ENCODE data around the gene AGBL4. TPM values are rescaled to one million over a fixed set of nuclear protein-coding genes. Genes with fewer than 3 reads are reported as not detected.

Gene AGBL4
- total RNA-seq, 1 experiment from 2014 or later, result not detected

DNA sequence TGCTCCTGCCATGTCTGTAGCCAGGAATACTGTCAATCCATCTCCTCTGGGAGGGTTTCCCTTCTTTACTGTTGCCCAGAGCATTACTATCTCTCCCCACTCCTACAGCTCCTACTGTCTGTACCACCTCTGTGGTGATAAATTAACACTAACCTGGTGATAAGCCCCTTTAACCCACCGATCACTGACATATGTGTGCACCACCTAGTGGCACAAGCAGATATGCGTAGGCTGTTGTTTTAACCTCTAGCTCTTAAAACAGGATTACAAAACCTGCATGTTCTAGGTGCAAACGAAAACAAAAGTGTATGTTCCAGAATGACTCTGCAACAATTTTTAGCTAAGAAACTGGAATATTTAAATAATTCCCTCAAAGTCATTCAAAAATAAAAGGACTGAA is 1153.2 kb downstream of the AGBL4 start:
- Histone ChIP-seq H3K27ac (ENCODE audit: low read depth, low read length) (no peak overlapping the region), H3K79me2 (ENCODE audit: insufficient read depth, low read length) (no peaks in the 10 kb centered on the region), H4K20me1 (ENCODE audit: insufficient read depth) (no peaks in the 10 kb centered on the region), H3K4me3 (replicated peaks in 1 of 2; ENCODE audit: low read depth in 1 of 2, low read length in 2 of 2) (no peak overlapping the region), H3K4me1 (ENCODE audit: control insufficient read depth in 1 of 2, insufficient read depth in 2 of 2, low read length in 2 of 2) (no peaks in the 10 kb centered on the region), H3K36me3 (ENCODE audit: control insufficient read depth in 1 of 2, insufficient read depth in 2 of 2, low read length in 2 of 2) (no peaks in the 10 kb centered on the region), H3K9me3 (ENCODE audit: control insufficient read depth in 1 of 2, insufficient read depth in 1 of 2, low read depth in 1 of 2, low read length in 2 of 2) (no peaks in the 10 kb centered on the region), H2AFZ (ENCODE audit: low read depth, low read length, poor library complexity, severe bottlenecking) (no peak overlapping the region), H3K27me3 (ENCODE audit: insufficient read depth, low read length) (no peaks in the 10 kb centered on the region), H3K9me2 (ENCODE audit: insufficient read depth) (no peaks in the 10 kb centered on the region), H3K9ac (ENCODE audit: low read length) (no peak overlapping the region), H3K4me2 (ENCODE audit: low read length) (no peak overlapping the region)
- ChIA-PET RAD21 (ENCODE audit: low non-redundant PET in 1 of 2, low total read pairs in 2 of 2, uncharacterized antibody in 2 of 2, unreplicated experiment in 2 of 2) (no interaction called here), POLR2A (no interaction called here), CTCF (interaction anchor here (0.7 to 1.2 kb wide), 2 partner anchors 8 to 298 kb away, joined by 3 to 6 read pairs; no protein-coding TSS in a partner anchor)
- ATAC-seq, result no peak
- no TSS peak for BruUV-seq (replicated peaks)
- intact Hi-C loops (cut with micrococcal nuclease), result no loop called here
- DNase-seq (ENCODE audit: low read depth, low spot score), result no peak
- TF ChIP-seq YY1 (IDR thresholded peaks at IDR 0.05; ENCODE audit: extremely low read depth, insufficient replicate concordance, low read depth, low read length), result no peak
- TF ChIP-seq, protein P1, sequence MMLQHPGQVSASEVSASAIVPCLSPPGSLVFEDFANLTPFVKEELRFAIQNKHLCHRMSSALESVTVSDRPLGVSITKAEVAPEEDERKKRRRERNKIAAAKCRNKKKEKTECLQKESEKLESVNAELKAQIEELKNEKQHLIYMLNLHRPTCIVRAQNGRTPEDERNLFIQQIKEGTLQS (IDR thresholded peaks at IDR 0.05), result no peak
- peak; percentile 10; the same call in 1 of the 2 replicates for TF ChIP-seq RAD21 (IDR thresholded peaks at IDR 0.05; ENCODE audit: low read depth)
- TF ChIP-seq SRF (IDR thresholded peaks at IDR 0.05; ENCODE audit: low read depth), result no peak
- TF ChIP-seq, protein P2, sequence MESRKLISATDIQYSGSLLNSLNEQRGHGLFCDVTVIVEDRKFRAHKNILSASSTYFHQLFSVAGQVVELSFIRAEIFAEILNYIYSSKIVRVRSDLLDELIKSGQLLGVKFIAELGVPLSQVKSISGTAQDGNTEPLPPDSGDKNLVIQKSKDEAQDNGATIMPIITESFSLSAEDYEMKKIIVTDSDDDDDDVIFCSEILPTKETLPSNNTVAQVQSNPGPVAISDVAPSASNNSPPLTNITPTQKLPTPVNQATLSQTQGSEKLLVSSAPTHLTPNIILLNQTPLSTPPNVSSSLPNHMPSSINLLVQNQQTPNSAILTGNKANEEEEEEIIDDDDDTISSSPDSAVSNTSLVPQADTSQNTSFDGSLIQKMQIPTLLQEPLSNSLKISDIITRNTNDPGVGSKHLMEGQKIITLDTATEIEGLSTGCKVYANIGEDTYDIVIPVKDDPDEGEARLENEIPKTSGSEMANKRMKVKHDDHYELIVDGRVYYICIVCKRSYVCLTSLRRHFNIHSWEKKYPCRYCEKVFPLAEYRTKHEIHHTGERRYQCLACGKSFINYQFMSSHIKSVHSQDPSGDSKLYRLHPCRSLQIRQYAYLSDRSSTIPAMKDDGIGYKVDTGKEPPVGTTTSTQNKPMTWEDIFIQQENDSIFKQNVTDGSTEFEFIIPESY (IDR thresholded peaks at IDR 0.05; ENCODE audit: extremely low read depth, insufficient replicate concordance, low read length), result no peak
- TF ChIP-seq POLR2A (IDR thresholded peaks at IDR 0.05; ENCODE audit: borderline replicate concordance, extremely low read depth, insufficient read depth, insufficient read length), result no peak
- TF ChIP-seq JUND (IDR thresholded peaks at IDR 0.05), result no peak
- TF ChIP-seq, protein P3, sequence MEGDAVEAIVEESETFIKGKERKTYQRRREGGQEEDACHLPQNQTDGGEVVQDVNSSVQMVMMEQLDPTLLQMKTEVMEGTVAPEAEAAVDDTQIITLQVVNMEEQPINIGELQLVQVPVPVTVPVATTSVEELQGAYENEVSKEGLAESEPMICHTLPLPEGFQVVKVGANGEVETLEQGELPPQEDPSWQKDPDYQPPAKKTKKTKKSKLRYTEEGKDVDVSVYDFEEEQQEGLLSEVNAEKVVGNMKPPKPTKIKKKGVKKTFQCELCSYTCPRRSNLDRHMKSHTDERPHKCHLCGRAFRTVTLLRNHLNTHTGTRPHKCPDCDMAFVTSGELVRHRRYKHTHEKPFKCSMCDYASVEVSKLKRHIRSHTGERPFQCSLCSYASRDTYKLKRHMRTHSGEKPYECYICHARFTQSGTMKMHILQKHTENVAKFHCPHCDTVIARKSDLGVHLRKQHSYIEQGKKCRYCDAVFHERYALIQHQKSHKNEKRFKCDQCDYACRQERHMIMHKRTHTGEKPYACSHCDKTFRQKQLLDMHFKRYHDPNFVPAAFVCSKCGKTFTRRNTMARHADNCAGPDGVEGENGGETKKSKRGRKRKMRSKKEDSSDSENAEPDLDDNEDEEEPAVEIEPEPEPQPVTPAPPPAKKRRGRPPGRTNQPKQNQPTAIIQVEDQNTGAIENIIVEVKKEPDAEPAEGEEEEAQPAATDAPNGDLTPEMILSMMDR (IDR thresholded peaks at IDR 0.05 in 2 of 3, conservative IDR thresholded peaks at IDR 0.05 in 1 of 3; ENCODE audit: borderline replicate concordance in 1 of 3, insufficient read depth in 1 of 3, low read depth in 2 of 3, low read length in 2 of 3), result peak in 2 of 3 experiments; percentile 45 to 63; a peak in 4 of 6 replicates

Data from HCT116 (cell line).